ENCODE measurements around the gene MXRA8. TPM values are rescaled to one million over a fixed set of nuclear protein-coding genes. Genes with fewer than 3 reads are reported as not detected.
A peak's percentile ranks its signal among the peaks of the same experiment; 100 is the strongest.

The MXRA8 gene
- total and polyA plus RNA-seq, 8 donors = 23.3 to 203 (median 42.9) TPM

DNA sequence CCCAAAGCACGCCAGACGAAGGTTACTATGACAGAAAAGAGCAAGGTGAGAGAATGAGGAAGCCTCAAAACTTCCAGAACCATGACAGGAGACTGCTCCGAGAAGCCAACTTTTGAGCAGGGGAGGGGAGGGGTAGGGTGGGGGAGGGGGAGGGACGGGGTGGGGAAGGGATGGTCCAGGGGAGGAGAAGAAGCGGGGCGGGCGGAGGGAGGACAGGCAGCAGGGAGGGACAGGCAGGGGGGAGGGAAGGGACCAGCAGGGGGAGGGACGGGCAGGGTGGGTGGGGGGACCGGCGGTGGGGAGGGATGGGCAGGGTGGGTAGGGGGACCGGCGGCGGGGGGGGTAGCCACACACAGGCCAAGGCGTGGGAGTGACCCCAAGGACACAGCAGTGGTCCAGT, 35.9 kb downstream of the MXRA8 start:
- 81 to 98% (median 89%) methylated on average over 4 to 14 of the region's 14 CpGs for WGBS, 5 donors

GRCh38 chr1:1321477-1321876, 36.9 kb downstream of the MXRA8 start:
- Histone ChIP-seq H3K36me3 (peaks cover 7 to 53% (median 41%) of the 10 kb centered on the region in 4 donors), H3K4me3 (peak overlapping the region in 1 of 4 donors; percentile 16), H3K27ac (peak overlapping the region in 2 of 5 donors; percentile 13 to 86), H3K4me1 (peaks cover 58 to 84% (median 79%) of the 10 kb centered on the region in 4 donors), H3K9me3 (no peaks in the 10 kb centered on the region), H3K27me3 (no peaks in the 10 kb centered on the region)
- no peak for DNase-seq
- WGBS, 5 donors = 86 to 100% (median 95%) methylated on average over 2 to 8 of the region's 8 CpGs
- TF ChIP-seq EP300 (IDR thresholded peaks at IDR 0.05) (no peak), POLR2AphosphoS5 (IDR thresholded peaks at IDR 0.05) (no peak), POLR2A (IDR thresholded peaks at IDR 0.05) (no peak)
- TF ChIP-seq, protein P1, sequence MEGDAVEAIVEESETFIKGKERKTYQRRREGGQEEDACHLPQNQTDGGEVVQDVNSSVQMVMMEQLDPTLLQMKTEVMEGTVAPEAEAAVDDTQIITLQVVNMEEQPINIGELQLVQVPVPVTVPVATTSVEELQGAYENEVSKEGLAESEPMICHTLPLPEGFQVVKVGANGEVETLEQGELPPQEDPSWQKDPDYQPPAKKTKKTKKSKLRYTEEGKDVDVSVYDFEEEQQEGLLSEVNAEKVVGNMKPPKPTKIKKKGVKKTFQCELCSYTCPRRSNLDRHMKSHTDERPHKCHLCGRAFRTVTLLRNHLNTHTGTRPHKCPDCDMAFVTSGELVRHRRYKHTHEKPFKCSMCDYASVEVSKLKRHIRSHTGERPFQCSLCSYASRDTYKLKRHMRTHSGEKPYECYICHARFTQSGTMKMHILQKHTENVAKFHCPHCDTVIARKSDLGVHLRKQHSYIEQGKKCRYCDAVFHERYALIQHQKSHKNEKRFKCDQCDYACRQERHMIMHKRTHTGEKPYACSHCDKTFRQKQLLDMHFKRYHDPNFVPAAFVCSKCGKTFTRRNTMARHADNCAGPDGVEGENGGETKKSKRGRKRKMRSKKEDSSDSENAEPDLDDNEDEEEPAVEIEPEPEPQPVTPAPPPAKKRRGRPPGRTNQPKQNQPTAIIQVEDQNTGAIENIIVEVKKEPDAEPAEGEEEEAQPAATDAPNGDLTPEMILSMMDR (IDR thresholded peaks at IDR 0.05) = no peak
- intact Hi-C loops (cut with DNase I; ENCODE audit: low total_unique reads) = no loop called here

More for the DNA sequence above, 35.9 kb downstream of the MXRA8 start:
- no peak for DNase-seq
- peak overlapping the region in 1 of 4 donors; percentile 24 for H3K4me3 ChIP-seq
- H3K27me3 ChIP-seq = no peaks in the 10 kb centered on the region
- H3K4me1 ChIP-seq = peaks cover 57 to 84% (median 82%) of the 10 kb centered on the region in 4 donors
- H3K36me3 ChIP-seq = peaks cover 12 to 54% (median 46%) of the 10 kb centered on the region in 4 donors
- intact Hi-C loops (cut with DNase I; ENCODE audit: low total_unique reads) = no loop called here
- H3K27ac ChIP-seq = peak overlapping the region in 1 of 5 donors; percentile 4
- TF ChIP-seq POLR2A (IDR thresholded peaks at IDR 0.05) (no peak), EP300 (IDR thresholded peaks at IDR 0.05) (no peak), POLR2AphosphoS5 (IDR thresholded peaks at IDR 0.05) (no peak)
- TF ChIP-seq, protein P1 (IDR thresholded peaks at IDR 0.05) = no peak
- H3K9me3 ChIP-seq = no peaks in the 10 kb centered on the region

- no peaks in the 10 kb centered on the region for H3K9me3 ChIP-seq
- no peak for DNase-seq
- peak overlapping the region in 1 of 4 donors; percentile 16 for H3K4me3 ChIP-seq
- peak overlapping the region in 2 of 5 donors; percentile 13 to 86 for H3K27ac ChIP-seq
- 64 to 82% (median 74%) methylated on average over 11 to 23 of the region's 23 CpGs for WGBS, 5 donors
- no peaks in the 10 kb centered on the region for H3K27me3 ChIP-seq
- TF ChIP-seq, protein P1 (IDR thresholded peaks at IDR 0.05) = no peak
- no peak for TF ChIP-seq POLR2AphosphoS5 (IDR thresholded peaks at IDR 0.05)
- no peak for TF ChIP-seq EP300 (IDR thresholded peaks at IDR 0.05)
- no peak for TF ChIP-seq POLR2A (IDR thresholded peaks at IDR 0.05)
- intact Hi-C loops (cut with DNase I; ENCODE audit: low total_unique reads) = no loop called here
- H3K4me1 ChIP-seq = peaks cover 51 to 84% (median 76%) of the 10 kb centered on the region in 4 donors
- peaks cover 7 to 54% (median 44%) of the 10 kb centered on the region in 4 donors for H3K36me3 ChIP-seq
Measured at GRCh38 chr1:1320666-1321448, 37.5 kb downstream of the MXRA8 start.

DNA sequence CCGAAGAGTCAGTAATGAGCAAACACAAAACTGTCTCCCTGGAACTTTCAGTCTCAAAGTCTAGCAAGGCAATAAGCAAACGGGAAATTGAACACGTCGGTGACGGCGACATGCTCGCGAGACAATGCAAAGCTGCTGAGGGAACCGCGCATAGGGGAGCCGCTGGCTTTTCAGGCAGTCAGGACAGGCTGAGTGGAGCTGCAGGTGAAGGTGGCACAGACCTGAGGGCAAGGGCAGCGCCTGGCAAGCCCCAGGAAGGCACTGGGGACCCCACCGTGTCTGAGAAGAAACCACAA, 38.8 kb downstream of the MXRA8 start:
- Histone ChIP-seq H3K4me3 (no peak overlapping the region), H3K9me3 (no peaks in the 10 kb centered on the region), H3K27me3 (no peaks in the 10 kb centered on the region), H3K4me1 (peaks cover 44 to 82% (median 70%) of the 10 kb centered on the region in 4 donors), H3K27ac (peak overlapping the region in 4 of 5 donors; percentile 29 to 86 (median 72)), H3K36me3 (peaks cover 14 to 62% (median 52%) of the 10 kb centered on the region in 4 donors)
- WGBS, 5 donors = 84 to 91% (median 88%) methylated on average over 13 of the region's 13 CpGs
- intact Hi-C loops (cut with DNase I; ENCODE audit: low total_unique reads) = no loop called here
- TF ChIP-seq POLR2AphosphoS5 (IDR thresholded peaks at IDR 0.05) (no peak), EP300 (IDR thresholded peaks at IDR 0.05) (no peak), POLR2A (IDR thresholded peaks at IDR 0.05) (no peak)
- TF ChIP-seq, protein P1 (IDR thresholded peaks at IDR 0.05) = no peak
- no peak for DNase-seq
